Lower lobe of right lung (tissue), 2 donors: ENCODE results near the gene NEK4. TPM values are rescaled to one million over a fixed set of nuclear protein-coding genes. Genes with fewer than 3 reads are reported as not detected.

Experiments used
- ATAC-seq, 2 donors: fragments of 200-7000 bp; cut with Tn5 transposase; one replicate each; pipeline ENCODE4 v1.9.1; 2020 to 2022; ENCODE audit warnings: mild to moderate bottlenecking in 2 of 2, moderate library complexity in 2 of 2
- DNase-seq: peaks from one replicate; pipeline ENCODE4 v3.0.0-alpha.2; 2020
- H3K27ac ChIP-seq: fragments of 200-600 bp; one replicate; pipeline ENCODE4 v1.8.0; 2022
- H3K27me3 ChIP-seq: fragments of 200-600 bp; one replicate; pipeline ENCODE4 v1.8.0; 2022; ENCODE audit warnings: low read depth
- H3K36me3 ChIP-seq: fragments of 200-600 bp; one replicate; pipeline ENCODE4 v1.8.0; 2022; ENCODE audit warnings: mild to moderate bottlenecking
- H3K4me1 ChIP-seq: fragments of 200-600 bp; one replicate; pipeline ENCODE4 v1.8.0; 2022
- H3K4me3 ChIP-seq: fragments of 200-600 bp; one replicate; pipeline ENCODE4 v1.8.0; 2022; ENCODE audit warnings: mild to moderate bottlenecking
- H3K9me3 ChIP-seq: fragments of 200-600 bp; one replicate; pipeline ENCODE4 v1.8.0; 2022
- CTCF ChIP-seq: fragments of 200-600 bp; IDR thresholded peaks from one replicate; pipeline ENCODE4 v1.8.0; 2022; ENCODE audit warnings: antibody characterized with exemption, mild to moderate bottlenecking
- intact Hi-C: fragments of 100-400 bp; cut with DNase I; formaldehyde crosslinking; loops from one replicate; pipeline ENCODE4 v1.11.0; 2022
- total RNA-seq: library from RNA; stranded (reverse); fragmentation: NEBNext Ultra II Directional; extraction: Animal tissue kit (Norgen Biotek cat#: 25700); gene quantifications from one replicate; pipeline ENCODE4 v1.2.1, GENCODE V29; 2021
- donor health status: DM: no; HTN: yes; CAD: no; lungs with severe emphysema.

The NEK4 gene
- total RNA-seq, 1 donor from 2014 or later, result 25.1 TPM

- peaks cover 5% of the 10 kb centered on the region for H3K9me3 ChIP-seq
- intact Hi-C loops, result no loop called here
- H3K4me3 ChIP-seq, result no peak overlapping the region
- peaks cover 15% of the 10 kb centered on the region for H3K4me1 ChIP-seq
- no peak overlapping the region for H3K27ac ChIP-seq
- no peaks in the 10 kb centered on the region for H3K27me3 ChIP-seq
- no peak for DNase-seq
- peaks cover 1% of the 10 kb centered on the region for H3K36me3 ChIP-seq
- no peak for ATAC-seq
- no peak for TF ChIP-seq CTCF
These were observed 46.2 kb downstream of the NEK4 start for GRCh38 chr3:52724511-52724910.

- H3K27ac ChIP-seq, result no peak overlapping the region
- H3K36me3 ChIP-seq, result no peaks in the 10 kb centered on the region
- TF ChIP-seq CTCF, result no peak
These were observed 46.8 kb downstream of the NEK4 start for GRCh38 chr3:52723935-52724334.

GRCh38 chr3:52722491-52722890 lies 48.2 kb downstream of the NEK4 start:
- Histone ChIP-seq H3K27ac (no peak overlapping the region), H3K4me1 (peaks cover 15% of the 10 kb centered on the region), H3K9me3 (no peaks in the 10 kb centered on the region), H3K4me3 (no peak overlapping the region), H3K27me3 (no peaks in the 10 kb centered on the region), H3K36me3 (peaks cover 6% of the 10 kb centered on the region)
- intact Hi-C loops, result no loop called here
- DNase-seq, result no peak
- no peak for TF ChIP-seq CTCF
- ATAC-seq, result no peak

More at GRCh38 chr3:52723935-52724334, 46.8 kb downstream of the NEK4 start:
- DNase-seq (no peak), ATAC-seq (no peak)
- Histone ChIP-seq H3K4me1 (peaks cover 15% of the 10 kb centered on the region), H3K27me3 (no peaks in the 10 kb centered on the region), H3K4me3 (no peak overlapping the region), H3K9me3 (peaks cover under 1% of the 10 kb centered on the region)
- intact Hi-C loops, result no loop called here

GRCh38 chr3:52721730-52722008 lies 49.1 kb downstream of the NEK4 start:
- intact Hi-C loops, result no loop called here
- no peak for TF ChIP-seq CTCF
- H3K27ac ChIP-seq, result no peak overlapping the region
- H3K4me1 ChIP-seq, result peaks cover 15% of the 10 kb centered on the region
- H3K4me3 ChIP-seq, result no peak overlapping the region
- no peak for ATAC-seq
- H3K27me3 ChIP-seq, result no peaks in the 10 kb centered on the region
- DNase-seq, result no peak
- peaks cover 6% of the 10 kb centered on the region for H3K36me3 ChIP-seq
- H3K9me3 ChIP-seq, result no peaks in the 10 kb centered on the region

GRCh38 chr3:52721002-52721729 lies 49.6 kb downstream of the NEK4 start:
- H3K4me1 ChIP-seq, result peaks cover 15% of the 10 kb centered on the region
- H3K27me3 ChIP-seq, result no peaks in the 10 kb centered on the region
- no peak for TF ChIP-seq CTCF
- DNase-seq (no peak), ATAC-seq (peak; percentile 42 to 61)
- peaks cover 6% of the 10 kb centered on the region for H3K36me3 ChIP-seq
- H3K9me3 ChIP-seq, result no peaks in the 10 kb centered on the region
- peak overlapping the region; percentile 13 for H3K27ac ChIP-seq
- intact Hi-C loops, result no loop called here
- H3K4me3 ChIP-seq, result no peak overlapping the region
